Neuron (in vitro differentiated cells): ENCODE measurements around the gene MAPK14.

Source experiments
- H2AFZ ChIP-seq: one replicate; pipeline ENCODE4 v1.6.1; 2013; ENCODE audit warnings: low read depth, mild to moderate bottlenecking, inconsistent platforms, low read length, moderate library complexity
- H3K27me3 ChIP-seq: one replicate; pipeline ENCODE4 v1.6.1; 2013; ENCODE audit warnings: low read length; ENCODE audit not compliant: insufficient read depth
- H3K36me3 ChIP-seq: one replicate; pipeline ENCODE4 v1.6.1; 2013; ENCODE audit warnings: low read length; ENCODE audit not compliant: insufficient read depth
- H3K4me1 ChIP-seq: one replicate; pipeline ENCODE4 v1.6.1; 2013; ENCODE audit warnings: low read length; ENCODE audit not compliant: insufficient read depth
- H3K4me3 ChIP-seq: 2 replicates; pipeline ENCODE4 v1.5.1; 2013; ENCODE audit warnings: mild to moderate bottlenecking, low read length, moderate library complexity
- H3K9me3 ChIP-seq: one replicate; pipeline ENCODE4 v1.6.1; 2013; ENCODE audit warnings: low read length

MAPK14 gene

GRCh38 chr6:36049582-36049981, 22.0 kb downstream of the MAPK14 start:
- peaks cover 7% of the 10 kb centered on the region for H3K36me3 ChIP-seq
- H3K4me3 ChIP-seq: no peak overlapping the region
- no peaks in the 10 kb centered on the region for H3K27me3 ChIP-seq
- H2AFZ ChIP-seq: no peak overlapping the region
- no peaks in the 10 kb centered on the region for H3K4me1 ChIP-seq
- no peaks in the 10 kb centered on the region for H3K9me3 ChIP-seq

DNA sequence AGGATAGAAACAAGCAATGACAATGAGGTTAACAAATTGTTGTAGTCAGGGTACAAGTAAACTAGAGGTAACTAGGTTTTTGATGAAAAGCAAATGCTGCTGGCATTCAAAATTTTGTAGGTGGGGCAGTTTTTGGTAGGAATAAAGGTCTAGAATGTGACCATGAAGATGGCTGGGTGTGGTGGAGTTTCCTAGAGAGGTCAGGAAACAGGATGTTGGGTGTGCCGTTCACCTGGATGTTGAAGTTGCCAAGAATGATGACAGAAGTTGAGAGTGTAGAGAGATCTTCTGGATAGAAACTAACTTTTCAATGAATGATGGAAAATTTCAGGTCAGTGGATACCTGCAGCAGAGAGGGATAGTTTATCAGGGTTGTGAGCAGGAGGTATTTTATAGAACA, 22.7 kb downstream of the MAPK14 start:
- Histone ChIP-seq H3K9me3 (no peaks in the 10 kb centered on the region), H3K4me3 (no peak overlapping the region), H3K27me3 (no peaks in the 10 kb centered on the region), H3K4me1 (no peaks in the 10 kb centered on the region), H3K36me3 (peaks cover 7% of the 10 kb centered on the region), H2AFZ (no peak overlapping the region)

- peaks cover 7% of the 10 kb centered on the region for H3K36me3 ChIP-seq
- H3K4me3 ChIP-seq: no peak overlapping the region
- H2AFZ ChIP-seq: no peak overlapping the region
- H3K4me1 ChIP-seq: no peaks in the 10 kb centered on the region
- H3K9me3 ChIP-seq: no peaks in the 10 kb centered on the region
- no peaks in the 10 kb centered on the region for H3K27me3 ChIP-seq
Observed at GRCh38 chr6:36050947-36051710, 23.5 kb downstream of the MAPK14 start.

DNA sequence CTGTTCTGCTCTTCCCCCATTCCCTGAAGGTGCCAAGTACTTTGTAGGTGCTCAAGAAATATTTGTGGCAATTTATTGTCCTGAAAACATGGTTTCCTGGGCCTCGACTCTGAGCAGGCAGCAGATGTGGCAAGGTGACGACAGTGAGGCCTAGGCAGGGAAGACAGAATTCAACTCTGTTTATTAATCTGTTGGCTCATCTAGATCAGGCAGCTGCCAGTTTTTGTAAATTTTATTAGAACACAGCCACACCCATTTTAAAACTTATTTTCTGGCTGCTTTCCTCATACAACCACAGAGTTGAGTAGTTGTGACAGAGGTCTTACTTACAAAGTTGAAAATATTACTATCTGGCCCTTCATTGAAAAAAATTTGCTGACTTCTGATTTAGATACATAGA, 24.5 kb downstream of the MAPK14 start:
- H3K4me1 ChIP-seq: no peaks in the 10 kb centered on the region
- no peaks in the 10 kb centered on the region for H3K9me3 ChIP-seq
- no peak overlapping the region for H3K4me3 ChIP-seq
- H3K36me3 ChIP-seq: peaks cover 7% of the 10 kb centered on the region
- no peaks in the 10 kb centered on the region for H3K27me3 ChIP-seq
- H2AFZ ChIP-seq: no peak overlapping the region

GRCh38 chr6:36053878-36054277, 26.3 kb downstream of the MAPK14 start:
- Histone ChIP-seq H3K27me3 (no peaks in the 10 kb centered on the region), H3K4me3 (no peak overlapping the region)

GRCh38 chr6:36054415-36054814, 26.8 kb downstream of the MAPK14 start:
- H3K27me3 ChIP-seq: no peaks in the 10 kb centered on the region
- H3K36me3 ChIP-seq: peaks cover 12% of the 10 kb centered on the region
- H3K4me3 ChIP-seq: no peak overlapping the region
- no peak overlapping the region for H2AFZ ChIP-seq
- H3K9me3 ChIP-seq: no peaks in the 10 kb centered on the region
- H3K4me1 ChIP-seq: no peaks in the 10 kb centered on the region

More at GRCh38 chr6:36053878-36054277, 26.3 kb downstream of the MAPK14 start:
- Histone ChIP-seq H3K36me3 (peaks cover 9% of the 10 kb centered on the region), H3K9me3 (no peaks in the 10 kb centered on the region), H2AFZ (no peak overlapping the region), H3K4me1 (no peaks in the 10 kb centered on the region)

GRCh38 chr6:36054956-36055355, 27.3 kb downstream of the MAPK14 start:
- no peaks in the 10 kb centered on the region for H3K9me3 ChIP-seq
- no peak overlapping the region for H3K4me3 ChIP-seq
- peaks cover 16% of the 10 kb centered on the region for H3K36me3 ChIP-seq
- H3K27me3 ChIP-seq: no peaks in the 10 kb centered on the region
- H2AFZ ChIP-seq: no peak overlapping the region
- H3K4me1 ChIP-seq: no peaks in the 10 kb centered on the region

- Histone ChIP-seq H3K36me3 (peaks cover 20% of the 10 kb centered on the region), H2AFZ (no peak overlapping the region), H3K9me3 (no peaks in the 10 kb centered on the region), H3K4me3 (no peak overlapping the region), H3K4me1 (no peaks in the 10 kb centered on the region), H3K27me3 (no peaks in the 10 kb centered on the region)
Observed at GRCh38 chr6:36056178-36056577, 28.6 kb downstream of the MAPK14 start.

- H2AFZ ChIP-seq: no peak overlapping the region
Observed at GRCh38 chr6:36061236-36061635, 33.6 kb downstream of the MAPK14 start.

GRCh38 chr6:36062247-36062646, 34.6 kb downstream of the MAPK14 start:
- peaks cover 13% of the 10 kb centered on the region for H3K36me3 ChIP-seq
- H3K4me1 ChIP-seq: no peaks in the 10 kb centered on the region
- no peak overlapping the region for H2AFZ ChIP-seq
- no peak overlapping the region for H3K4me3 ChIP-seq
- H3K9me3 ChIP-seq: no peaks in the 10 kb centered on the region
- no peaks in the 10 kb centered on the region for H3K27me3 ChIP-seq

More at GRCh38 chr6:36061236-36061635, 33.6 kb downstream of the MAPK14 start:
- Histone ChIP-seq H3K27me3 (no peaks in the 10 kb centered on the region), H3K36me3 (peaks cover 13% of the 10 kb centered on the region), H3K4me3 (no peak overlapping the region), H3K4me1 (no peaks in the 10 kb centered on the region), H3K9me3 (no peaks in the 10 kb centered on the region)

DNA sequence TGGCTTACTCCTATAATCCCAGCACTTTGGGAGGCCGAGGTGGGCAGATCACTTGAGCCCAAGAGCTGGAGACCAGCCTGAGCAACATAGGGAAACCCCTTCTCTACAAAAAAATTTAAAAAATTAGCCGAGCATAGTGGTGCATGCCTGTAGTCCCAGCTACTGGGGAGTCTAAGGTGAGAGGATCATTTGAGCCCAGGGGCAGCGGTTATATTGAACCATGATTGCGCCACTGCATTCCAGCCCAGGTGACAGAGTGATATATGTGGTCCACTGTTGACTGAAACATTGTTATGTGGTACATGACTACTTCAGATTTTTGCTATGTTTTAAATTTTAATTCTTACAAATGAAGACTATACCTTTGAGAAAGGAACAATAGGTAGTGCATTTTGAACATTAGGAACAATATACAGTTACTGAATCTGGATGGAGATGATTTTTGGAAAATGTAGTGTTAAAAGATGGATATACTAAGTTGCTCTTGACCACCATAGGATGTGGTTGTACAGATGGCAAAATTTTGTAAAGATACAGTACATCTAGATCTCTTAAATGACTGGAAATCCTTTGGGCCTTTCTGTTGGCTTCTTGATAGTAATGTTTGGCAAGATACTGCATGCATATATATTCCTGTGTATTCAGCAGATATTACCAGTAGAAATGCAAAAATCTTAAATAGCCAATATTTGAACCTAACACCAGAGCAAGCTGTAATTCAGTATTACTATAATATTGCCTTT, 35.9 kb downstream of the MAPK14 start:
- Histone ChIP-seq H3K4me1 (no peaks in the 10 kb centered on the region), H2AFZ (no peak overlapping the region)

DNA sequence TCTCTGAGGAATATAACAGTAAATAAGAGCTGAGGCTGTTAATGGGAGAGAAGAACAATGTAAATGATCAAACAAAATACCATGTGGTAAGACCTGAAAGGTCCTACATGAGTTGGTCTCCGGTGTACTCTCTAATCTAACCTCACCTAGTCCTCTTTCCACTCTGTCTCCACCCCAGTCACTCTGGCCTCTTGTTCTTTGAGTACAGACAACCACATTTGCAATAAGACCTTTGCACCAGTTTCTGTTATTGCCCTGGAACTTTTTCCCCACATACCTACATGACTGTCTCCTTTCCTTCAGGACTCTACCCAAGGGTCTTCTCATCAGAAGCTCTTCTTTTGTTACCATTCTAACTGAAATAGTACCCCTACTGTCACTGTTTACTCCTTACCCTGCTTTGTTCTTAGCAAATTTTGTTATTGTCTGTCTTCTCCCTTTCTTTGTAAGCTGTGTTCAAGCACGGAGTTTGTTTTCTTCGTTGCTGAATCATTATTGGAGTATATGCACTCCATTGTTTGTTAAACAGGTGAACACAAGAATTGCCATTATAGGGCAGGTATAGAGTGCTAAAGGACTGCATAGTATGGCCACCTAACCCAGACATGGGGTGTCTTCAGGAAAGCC, 37.3 kb downstream of the MAPK14 start:
- peaks cover 3% of the 10 kb centered on the region for H3K4me1 ChIP-seq
- H3K4me3 ChIP-seq: no peak overlapping the region
- no peak overlapping the region for H2AFZ ChIP-seq
- H3K36me3 ChIP-seq: peaks cover 4% of the 10 kb centered on the region
- no peaks in the 10 kb centered on the region for H3K9me3 ChIP-seq
- no peaks in the 10 kb centered on the region for H3K27me3 ChIP-seq

More for the DNA sequence above, 35.9 kb downstream of the MAPK14 start:
- H3K9me3 ChIP-seq: no peaks in the 10 kb centered on the region
- H3K36me3 ChIP-seq: peaks cover 12% of the 10 kb centered on the region
- no peak overlapping the region for H3K4me3 ChIP-seq
- H3K27me3 ChIP-seq: no peaks in the 10 kb centered on the region

DNA sequence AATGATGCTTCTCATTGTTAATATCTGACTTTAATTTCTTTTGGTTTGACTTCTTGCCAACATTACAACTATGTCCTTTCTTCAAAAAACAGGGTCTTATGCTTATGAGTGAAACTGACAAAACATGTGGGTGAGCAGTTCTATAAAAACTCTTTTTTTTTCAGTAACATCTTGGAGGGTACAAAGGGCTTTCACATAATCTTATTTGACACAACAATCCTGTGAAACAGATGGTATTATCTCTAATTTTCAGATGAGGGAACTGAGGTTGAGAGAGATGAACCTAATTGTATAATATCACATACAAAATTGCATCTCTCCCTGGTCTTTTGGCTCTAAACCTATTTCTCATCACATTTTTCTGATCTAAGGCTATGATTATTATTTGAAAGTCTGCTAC, 38.3 kb downstream of the MAPK14 start:
- Histone ChIP-seq H3K9me3 (no peaks in the 10 kb centered on the region), H3K36me3 (no peaks in the 10 kb centered on the region), H2AFZ (no peak overlapping the region), H3K4me3 (no peak overlapping the region), H3K27me3 (no peaks in the 10 kb centered on the region), H3K4me1 (peaks cover 3% of the 10 kb centered on the region)
